ENCODE measurements around the gene OGG1.

DNA sequence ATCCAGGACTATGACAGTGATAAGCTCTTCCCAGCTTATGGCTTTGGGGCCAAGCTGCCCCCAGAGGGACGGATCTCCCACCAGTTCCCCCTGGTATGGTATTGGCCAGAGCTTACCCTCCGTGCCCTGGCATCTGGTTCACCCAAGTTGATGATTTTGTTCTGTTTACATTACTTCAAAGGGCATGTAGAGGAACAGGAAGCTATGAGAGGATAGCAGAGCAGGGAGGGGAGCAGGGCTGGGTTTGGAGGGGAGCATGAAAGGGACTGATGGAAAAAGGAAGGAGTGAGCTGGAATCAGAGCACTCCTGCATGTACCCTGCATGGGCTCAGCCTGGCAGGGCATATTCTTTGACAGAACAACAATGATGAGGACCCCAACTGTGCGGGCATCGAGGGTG, 31.6 kb upstream of the OGG1 start:
- TF ChIP-seq, protein P1, sequence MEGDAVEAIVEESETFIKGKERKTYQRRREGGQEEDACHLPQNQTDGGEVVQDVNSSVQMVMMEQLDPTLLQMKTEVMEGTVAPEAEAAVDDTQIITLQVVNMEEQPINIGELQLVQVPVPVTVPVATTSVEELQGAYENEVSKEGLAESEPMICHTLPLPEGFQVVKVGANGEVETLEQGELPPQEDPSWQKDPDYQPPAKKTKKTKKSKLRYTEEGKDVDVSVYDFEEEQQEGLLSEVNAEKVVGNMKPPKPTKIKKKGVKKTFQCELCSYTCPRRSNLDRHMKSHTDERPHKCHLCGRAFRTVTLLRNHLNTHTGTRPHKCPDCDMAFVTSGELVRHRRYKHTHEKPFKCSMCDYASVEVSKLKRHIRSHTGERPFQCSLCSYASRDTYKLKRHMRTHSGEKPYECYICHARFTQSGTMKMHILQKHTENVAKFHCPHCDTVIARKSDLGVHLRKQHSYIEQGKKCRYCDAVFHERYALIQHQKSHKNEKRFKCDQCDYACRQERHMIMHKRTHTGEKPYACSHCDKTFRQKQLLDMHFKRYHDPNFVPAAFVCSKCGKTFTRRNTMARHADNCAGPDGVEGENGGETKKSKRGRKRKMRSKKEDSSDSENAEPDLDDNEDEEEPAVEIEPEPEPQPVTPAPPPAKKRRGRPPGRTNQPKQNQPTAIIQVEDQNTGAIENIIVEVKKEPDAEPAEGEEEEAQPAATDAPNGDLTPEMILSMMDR (IDR thresholded peaks at IDR 0.05): no peak
- TF ChIP-seq POLR2A (IDR thresholded peaks at IDR 0.05): no peak
